ENCODE results near the gene MAGEC1. TPM values are rescaled to one million over a fixed set of nuclear protein-coding genes. Genes with fewer than 3 reads are reported as not detected.

MAGEC1 gene
- total RNA-seq, 1 experiment from 2014 or later = not detected

GRCh38 chrX:141936080-141936479 lies 32.4 kb downstream of the MAGEC1 start:
- BruUV-seq (replicated peaks) = no TSS peak
- Mint-ChIP-seq H3K9me3 (ENCODE audit: low read depth, unreplicated experiment) (peaks cover 3% of the 10 kb centered on the region), H3K4me1 (ENCODE audit: low read depth, unreplicated experiment) (no peaks in the 10 kb centered on the region), H3K27me3 (ENCODE audit: unreplicated experiment) (no peaks in the 10 kb centered on the region), H3K27ac (ENCODE audit: unreplicated experiment) (no peak overlapping the region), H3K36me3 (ENCODE audit: insufficient read depth, unreplicated experiment) (no peaks in the 10 kb centered on the region), H3K4me3 (ENCODE audit: low read depth, unreplicated experiment) (no peak overlapping the region)
- no peak for TF ChIP-seq CTCF (IDR thresholded peaks at IDR 0.05; ENCODE audit: unreplicated experiment)
- CTCF ChIA-PET = no interaction called here
- no peak for DNase-seq
- intact Hi-C loops (cut with micrococcal nuclease; ENCODE audit: unreplicated experiment) = no loop called here

GRCh38 chrX:141941234-141941633 lies 37.5 kb downstream of the MAGEC1 start:
- no peak overlapping the region for H3K27ac Mint-ChIP-seq (ENCODE audit: unreplicated experiment)
- BruUV-seq (replicated peaks) = no TSS peak
- no peaks in the 10 kb centered on the region for H3K36me3 Mint-ChIP-seq (ENCODE audit: insufficient read depth, unreplicated experiment)
- no peaks in the 10 kb centered on the region for H3K4me1 Mint-ChIP-seq (ENCODE audit: low read depth, unreplicated experiment)
- TF ChIP-seq CTCF (IDR thresholded peaks at IDR 0.05; ENCODE audit: unreplicated experiment) = no peak
- DNase-seq = no peak
- no peaks in the 10 kb centered on the region for H3K27me3 Mint-ChIP-seq (ENCODE audit: unreplicated experiment)
- CTCF ChIA-PET = no interaction called here
- H3K4me3 Mint-ChIP-seq (ENCODE audit: low read depth, unreplicated experiment) = no peak overlapping the region
- intact Hi-C loops (cut with micrococcal nuclease; ENCODE audit: unreplicated experiment) = no loop called here
- peaks cover 3% of the 10 kb centered on the region for H3K9me3 Mint-ChIP-seq (ENCODE audit: low read depth, unreplicated experiment)

- Mint-ChIP-seq H3K27me3 (ENCODE audit: unreplicated experiment) (no peaks in the 10 kb centered on the region), H3K27ac (ENCODE audit: unreplicated experiment) (no peak overlapping the region), H3K4me3 (ENCODE audit: low read depth, unreplicated experiment) (no peak overlapping the region), H3K36me3 (ENCODE audit: insufficient read depth, unreplicated experiment) (no peaks in the 10 kb centered on the region), H3K9me3 (ENCODE audit: low read depth, unreplicated experiment) (no peaks in the 10 kb centered on the region), H3K4me1 (ENCODE audit: low read depth, unreplicated experiment) (no peaks in the 10 kb centered on the region)
- TF ChIP-seq CTCF (IDR thresholded peaks at IDR 0.05; ENCODE audit: unreplicated experiment) = no peak
- DNase-seq = no peak
- CTCF ChIA-PET = no interaction called here
- intact Hi-C loops (cut with micrococcal nuclease; ENCODE audit: unreplicated experiment) = no loop called here
- BruUV-seq (replicated peaks) = no TSS peak
Measured at GRCh38 chrX:141945426-141945825, 41.7 kb downstream of the MAGEC1 start.

- intact Hi-C loops (cut with micrococcal nuclease; ENCODE audit: unreplicated experiment) = no loop called here
Measured at GRCh38 chrX:141947350-141947749, 43.7 kb downstream of the MAGEC1 start.

More at GRCh38 chrX:141947350-141947749, 43.7 kb downstream of the MAGEC1 start:
- Mint-ChIP-seq H3K4me1 (ENCODE audit: low read depth, unreplicated experiment) (no peaks in the 10 kb centered on the region), H3K27me3 (ENCODE audit: unreplicated experiment) (no peaks in the 10 kb centered on the region), H3K9me3 (ENCODE audit: low read depth, unreplicated experiment) (no peaks in the 10 kb centered on the region), H3K4me3 (ENCODE audit: low read depth, unreplicated experiment) (no peak overlapping the region), H3K36me3 (ENCODE audit: insufficient read depth, unreplicated experiment) (no peaks in the 10 kb centered on the region), H3K27ac (ENCODE audit: unreplicated experiment) (no peak overlapping the region)
- CTCF ChIA-PET = no interaction called here
- TF ChIP-seq CTCF (IDR thresholded peaks at IDR 0.05; ENCODE audit: unreplicated experiment) = no peak
- DNase-seq = no peak
- no TSS peak for BruUV-seq (replicated peaks)
